OCI-LY3 (cell line): ENCODE measurements around the gene C9orf50.

Experiments
- H2AFZ ChIP-seq: fragments of 200-600, 300-600 bp; shearing (Covaris generic); 2 replicates; pipeline ENCODE4 v1.6.0; 2014; ENCODE audit warnings: antibody characterized with exemption, low read depth, low read length
- H3K27ac ChIP-seq: fragments of 200-600, 300-600 bp; sonication (generic); 2 replicates; pipeline ENCODE4 v1.5.1; 2014; ENCODE audit warnings: mild to moderate bottlenecking, low read length, moderate library complexity, mixed read lengths
- H3K27me3 ChIP-seq: fragments of 200-600, 300-600 bp; sonication (generic); 2 replicates; pipeline ENCODE4 v1.6.1; 2014; ENCODE audit warnings: low read depth, low read length, mixed read lengths
- H3K36me3 ChIP-seq: fragments of 200-600, 300-600 bp; sonication (generic); replicated peaks from 2 replicates; pipeline ENCODE3; 2014; ENCODE audit warnings: low read depth, low read length, mixed read lengths
- H3K4me1 ChIP-seq: fragments of 300-600, 200-600 bp; sonication (generic); 2 replicates; pipeline ENCODE4 v1.6.1; 2014; ENCODE audit warnings: low read length, mixed read lengths
- H3K4me2 ChIP-seq: fragments of 200-600, 300-600 bp; sonication (generic); 2 replicates; pipeline ENCODE4 v1.6.1; 2014; ENCODE audit warnings: low read length, mixed read lengths
- H3K4me3 ChIP-seq: fragments of 300-600, 200-600 bp; sonication (generic); 2 replicates; pipeline ENCODE4 v1.5.1; 2014; ENCODE audit warnings: antibody characterized with exemption, mild to moderate bottlenecking, low read length, moderate library complexity
- H3K79me2 ChIP-seq: fragments of 300-600, 200-600 bp; shearing (Covaris generic); 2 replicates; pipeline ENCODE4 v1.6.1; 2014; ENCODE audit warnings: mild to moderate bottlenecking, low read length, mixed read lengths
- H3K9ac ChIP-seq: fragments of 300-600, 200-600 bp; shearing (Covaris generic); 2 replicates; pipeline ENCODE4 v1.6.0; 2014; ENCODE audit warnings: mild to moderate bottlenecking, low read length, moderate library complexity
- H3K9me3 ChIP-seq: fragments of 200-600, 300-600 bp; shearing (Covaris generic); 2 replicates; pipeline ENCODE4 v1.6.1; 2014; ENCODE audit warnings: low read length, mixed read lengths; ENCODE audit not compliant: insufficient read depth
- H4K20me1 ChIP-seq: fragments of 200-600, 300-600 bp; sonication (generic); 2 replicates; pipeline ENCODE4 v1.6.1; 2016; ENCODE audit warnings: low read length, mixed read lengths; ENCODE audit not compliant: insufficient read depth
- CTCF ChIP-seq: fragments of 200-600, 300-600 bp; sonication (generic); IDR thresholded peaks from 2 replicates; pipeline ENCODE4 v1.5.1; 2014; ENCODE audit warnings: antibody characterized with exemption, low read length, low read depth
- EZH2phosphoT487 ChIP-seq: fragments of 200-600 bp; shearing (Covaris generic); IDR thresholded peaks from 2 replicates; pipeline ENCODE4 v1.6.1; 2018; ENCODE audit warnings: antibody characterized with exemption, mixed run types, low read depth

Gene C9orf50

GRCh38 chr9:129620669-129621295 is at the start of gene C9orf50:
Gene C9orf50, minus strand, starts transcription at chr9:129621101. Its CDS starts 527 bp downstream, at chr9:129620574.
- Histone ChIP-seq H3K9me3 (no peaks in the 10 kb centered on the region), H3K4me1 (peaks cover 17% of the 10 kb centered on the region), H3K4me2 (no peak within 1 kb of the TSS), H2AFZ (no peak within 1 kb of the TSS), H3K36me3 (no peaks in the 10 kb centered on the region), H4K20me1 (no peaks in the 10 kb centered on the region), H3K4me3 (no peak within 1 kb of the TSS), H3K9ac (no peak within 1 kb of the TSS), H3K79me2 (no peaks in the 10 kb centered on the region), H3K27ac (no peak within 1 kb of the TSS), H3K27me3 (no peaks in the 10 kb centered on the region; the same call in 1 of the 2 replicates)
- TF ChIP-seq CTCF, result no peak
- TF ChIP-seq EZH2phosphoT487, result no peak

GRCh38 chr9:129669946-129670345 is 49.0 kb upstream of the C9orf50 start:
- no peak overlapping the region for H3K9ac ChIP-seq
- no peak overlapping the region for H2AFZ ChIP-seq
- H3K27ac ChIP-seq, result no peak overlapping the region
- H4K20me1 ChIP-seq, result no peaks in the 10 kb centered on the region
- no peak overlapping the region for H3K4me2 ChIP-seq
- H3K4me1 ChIP-seq, result no peaks in the 10 kb centered on the region
- no peaks in the 10 kb centered on the region for H3K27me3 ChIP-seq
- no peaks in the 10 kb centered on the region for H3K36me3 ChIP-seq
- TF ChIP-seq CTCF, result no peak
- TF ChIP-seq EZH2phosphoT487, result no peak
- H3K79me2 ChIP-seq, result no peaks in the 10 kb centered on the region
- no peak overlapping the region for H3K4me3 ChIP-seq
- no peaks in the 10 kb centered on the region for H3K9me3 ChIP-seq

- Histone ChIP-seq H3K9ac (no peak overlapping the region), H3K79me2 (no peaks in the 10 kb centered on the region), H3K27ac (no peak overlapping the region), H3K9me3 (no peaks in the 10 kb centered on the region), H3K4me2 (no peak overlapping the region), H3K4me1 (no peaks in the 10 kb centered on the region), H2AFZ (no peak overlapping the region), H3K27me3 (no peaks in the 10 kb centered on the region), H4K20me1 (no peaks in the 10 kb centered on the region), H3K4me3 (no peak overlapping the region), H3K36me3 (no peaks in the 10 kb centered on the region)
- TF ChIP-seq EZH2phosphoT487, result no peak
Observed at GRCh38 chr9:129669141-129669718, 48.3 kb upstream of the C9orf50 start.

- Histone ChIP-seq H3K9ac (no peak overlapping the region), H3K4me2 (no peak overlapping the region), H3K79me2 (no peaks in the 10 kb centered on the region), H2AFZ (no peak overlapping the region), H3K4me3 (no peak overlapping the region), H3K27ac (no peak overlapping the region), H3K4me1 (no peaks in the 10 kb centered on the region), H4K20me1 (no peaks in the 10 kb centered on the region), H3K9me3 (no peaks in the 10 kb centered on the region), H3K27me3 (no peaks in the 10 kb centered on the region), H3K36me3 (no peaks in the 10 kb centered on the region)
- no peak for TF ChIP-seq CTCF
- no peak for TF ChIP-seq EZH2phosphoT487
Observed at GRCh38 chr9:129667850-129668249, 46.9 kb upstream of the C9orf50 start.
